Calu3 (cell line): ENCODE measurements around the gene TMEM132D. TPM values are rescaled to one million over a fixed set of nuclear protein-coding genes. Genes with fewer than 3 reads are reported as not detected.

ENCODE experiments used
- BruUV-seq: library from RNA; stranded (reverse); fragments of 400-500 nt; replicated peaks from 2 replicates; lab custom pipeline; 2021; lab: Mats Ljungman, UMichigan
- CTCF ChIA-PET: fragments of 300-600 bp; sonication (Branson Sonifier 250); formaldehyde crosslinking; loops from one replicate; lab custom pipeline; 2022; ENCODE audit warnings: antibody characterized with exemption; lab: Charles Lee
- DNase-seq: peaks from one replicate; pipeline ENCODE4 v3.0.0; 2022
- H3K27ac Mint-ChIP-seq: one replicate; pipeline ENCODE4 v1.8.0; 2022; ENCODE audit warnings: mixed read lengths; ENCODE audit not compliant: unreplicated experiment
- H3K27me3 Mint-ChIP-seq: one replicate; pipeline ENCODE4 v1.8.0; 2022; ENCODE audit warnings: mixed read lengths; ENCODE audit not compliant: unreplicated experiment
- H3K36me3 Mint-ChIP-seq: one replicate; pipeline ENCODE4 v1.8.0; 2022; ENCODE audit warnings: mild to moderate bottlenecking, moderate library complexity, mixed read lengths; ENCODE audit not compliant: insufficient read depth, unreplicated experiment
- H3K4me1 Mint-ChIP-seq: one replicate; pipeline ENCODE4 v1.8.0; 2022; ENCODE audit warnings: mild to moderate bottlenecking, low read depth, mixed read lengths; ENCODE audit not compliant: unreplicated experiment
- H3K4me3 Mint-ChIP-seq: one replicate; pipeline ENCODE4 v1.8.0; 2022; ENCODE audit warnings: mild to moderate bottlenecking, low read depth, moderate library complexity, mixed read lengths; ENCODE audit not compliant: unreplicated experiment
- H3K9me3 Mint-ChIP-seq: one replicate; pipeline ENCODE4 v1.8.0; 2022; ENCODE audit warnings: low read depth, mixed read lengths; ENCODE audit not compliant: unreplicated experiment
- intact Hi-C: fragments of 100-400 bp; cut with micrococcal nuclease; formaldehyde crosslinking; loops from one replicate; pipeline ENCODE4 v1.10.0; 2022; ENCODE audit not compliant: unreplicated experiment
- total RNA-seq: library from RNA; stranded (reverse); gene quantifications from 2 replicates; pipeline ENCODE4 v1.2.3, GENCODE V29; 2022
- TF ChIP-seq, protein P1 (sequence below): fragments of 200-600 bp; IDR thresholded peaks from one replicate; pipeline ENCODE4 v1.8.0; 2022; ENCODE audit warnings: antibody characterized with exemption; ENCODE audit not compliant: unreplicated experiment

The TMEM132D gene
- total RNA-seq, 1 experiment from 2014 or later, result not detected

DNA sequence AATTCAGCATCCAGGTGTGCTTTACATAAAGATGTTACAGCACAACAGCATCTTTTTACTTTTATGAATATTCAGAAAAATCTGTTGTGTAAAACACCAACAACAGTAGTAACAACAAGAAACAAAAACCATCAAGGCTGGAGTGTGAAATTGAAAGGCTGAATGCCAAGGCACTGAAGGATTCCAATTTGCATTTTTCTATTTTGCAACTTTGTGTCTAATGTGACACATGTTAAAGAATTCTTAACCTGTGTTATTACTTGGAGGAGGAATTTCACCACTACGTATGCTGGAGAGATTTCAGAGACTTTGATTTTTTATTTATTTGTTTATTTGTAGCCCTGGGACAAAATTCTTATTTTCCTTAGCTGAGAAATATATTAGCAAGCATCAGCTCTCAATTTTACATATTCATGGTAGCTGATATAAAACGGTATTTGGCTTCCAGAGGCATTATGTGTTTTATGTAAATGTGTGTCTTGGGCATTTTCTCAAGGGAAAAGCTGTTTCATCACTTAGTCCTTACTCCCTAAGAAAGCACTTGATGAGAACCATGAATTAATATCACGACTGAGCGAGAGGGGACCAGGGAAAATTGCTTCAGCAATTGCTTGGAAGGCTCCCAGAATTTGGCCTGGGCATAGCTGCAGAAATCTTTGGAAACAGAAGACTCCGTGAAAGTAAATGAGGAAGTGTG, 475.4 kb downstream of the TMEM132D start:
- Mint-ChIP-seq H3K4me1 (no peaks in the 10 kb centered on the region), H3K27ac (no peak overlapping the region), H3K27me3 (no peaks in the 10 kb centered on the region), H3K9me3 (peaks cover 16% of the 10 kb centered on the region), H3K36me3 (no peaks in the 10 kb centered on the region), H3K4me3 (no peak overlapping the region)
- TF ChIP-seq, protein P1, sequence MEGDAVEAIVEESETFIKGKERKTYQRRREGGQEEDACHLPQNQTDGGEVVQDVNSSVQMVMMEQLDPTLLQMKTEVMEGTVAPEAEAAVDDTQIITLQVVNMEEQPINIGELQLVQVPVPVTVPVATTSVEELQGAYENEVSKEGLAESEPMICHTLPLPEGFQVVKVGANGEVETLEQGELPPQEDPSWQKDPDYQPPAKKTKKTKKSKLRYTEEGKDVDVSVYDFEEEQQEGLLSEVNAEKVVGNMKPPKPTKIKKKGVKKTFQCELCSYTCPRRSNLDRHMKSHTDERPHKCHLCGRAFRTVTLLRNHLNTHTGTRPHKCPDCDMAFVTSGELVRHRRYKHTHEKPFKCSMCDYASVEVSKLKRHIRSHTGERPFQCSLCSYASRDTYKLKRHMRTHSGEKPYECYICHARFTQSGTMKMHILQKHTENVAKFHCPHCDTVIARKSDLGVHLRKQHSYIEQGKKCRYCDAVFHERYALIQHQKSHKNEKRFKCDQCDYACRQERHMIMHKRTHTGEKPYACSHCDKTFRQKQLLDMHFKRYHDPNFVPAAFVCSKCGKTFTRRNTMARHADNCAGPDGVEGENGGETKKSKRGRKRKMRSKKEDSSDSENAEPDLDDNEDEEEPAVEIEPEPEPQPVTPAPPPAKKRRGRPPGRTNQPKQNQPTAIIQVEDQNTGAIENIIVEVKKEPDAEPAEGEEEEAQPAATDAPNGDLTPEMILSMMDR, result no peak
- no TSS peak for BruUV-seq
- no peak for DNase-seq
- intact Hi-C loops, result no loop called here
- CTCF ChIA-PET, result no interaction called here

DNA sequence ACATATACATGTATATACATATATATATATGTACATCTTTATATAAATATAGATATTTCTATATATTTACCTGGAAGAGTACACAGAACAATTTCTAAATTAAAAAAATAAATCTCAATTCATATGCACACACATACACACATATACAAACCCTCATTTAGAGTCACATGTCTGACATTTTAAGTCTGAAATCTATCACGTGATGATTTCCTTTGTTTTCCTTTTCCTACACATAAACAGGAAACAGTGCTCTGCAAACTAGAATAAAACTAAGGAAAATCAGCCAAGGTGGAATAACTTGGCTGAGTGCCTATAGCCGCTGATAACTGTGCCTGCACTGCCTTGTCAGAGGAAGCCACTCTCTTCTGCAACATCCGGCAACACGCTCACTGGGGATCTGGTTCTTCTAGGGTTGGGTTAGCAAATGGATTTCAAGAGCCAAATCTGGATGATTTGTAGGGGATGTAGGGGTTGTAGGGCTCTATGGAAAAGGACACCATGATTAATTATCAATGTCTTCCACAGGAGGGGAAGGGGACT, 480.7 kb downstream of the TMEM132D start:
- Mint-ChIP-seq H3K9me3 (peaks cover 16% of the 10 kb centered on the region), H3K4me1 (no peaks in the 10 kb centered on the region), H3K27ac (no peak overlapping the region), H3K36me3 (no peaks in the 10 kb centered on the region), H3K27me3 (no peaks in the 10 kb centered on the region), H3K4me3 (no peak overlapping the region)
- CTCF ChIA-PET, result no interaction called here
- TF ChIP-seq, protein P1, result no peak
- BruUV-seq, result no TSS peak
- intact Hi-C loops, result no loop called here
- no peak for DNase-seq

DNA sequence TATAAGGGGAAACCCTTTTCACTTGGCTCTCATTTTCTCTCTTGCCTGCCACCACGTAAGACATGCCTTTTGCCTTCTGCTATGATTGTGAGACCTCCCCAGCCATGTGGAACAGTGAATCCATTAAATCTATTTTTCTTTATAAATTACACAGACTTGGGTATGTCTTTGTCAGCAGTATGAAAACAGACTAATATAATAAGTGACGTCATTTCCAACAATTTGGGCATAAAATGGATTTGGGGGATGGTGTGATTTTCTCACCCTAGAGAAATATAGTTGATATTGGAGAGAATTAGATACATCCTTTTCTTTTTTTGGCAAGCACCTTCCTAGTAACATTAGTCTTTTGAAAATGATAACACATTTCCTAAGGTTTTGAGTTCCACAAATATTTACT, 490.5 kb downstream of the TMEM132D start:
- Mint-ChIP-seq H3K4me1 (no peaks in the 10 kb centered on the region), H3K4me3 (no peak overlapping the region), H3K27ac (no peak overlapping the region), H3K9me3 (peaks cover 12% of the 10 kb centered on the region), H3K27me3 (no peaks in the 10 kb centered on the region), H3K36me3 (no peaks in the 10 kb centered on the region)
- BruUV-seq, result no TSS peak
- intact Hi-C loops, result no loop called here
- CTCF ChIA-PET, result no interaction called here
- DNase-seq, result no peak
- TF ChIP-seq, protein P1, result no peak

DNA sequence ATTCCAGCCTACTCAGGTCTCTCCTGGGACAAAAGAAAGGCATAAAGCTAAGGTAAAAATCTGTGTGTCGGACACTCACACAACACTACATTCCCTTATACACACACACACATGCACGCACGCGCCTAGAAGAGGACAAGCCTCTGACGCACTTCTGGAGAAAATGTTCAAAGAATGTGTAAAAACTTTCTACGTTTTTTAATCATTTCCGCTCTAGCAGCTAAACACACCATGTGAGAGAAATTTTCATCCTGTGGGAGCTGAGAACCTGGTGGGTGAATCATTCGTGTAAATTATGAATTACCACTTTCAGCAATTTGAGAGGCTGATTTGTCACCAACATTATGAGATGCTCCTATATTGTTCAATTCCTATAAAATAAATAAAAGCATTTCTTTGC, 494.5 kb downstream of the TMEM132D start:
- H3K27ac Mint-ChIP-seq, result no peak overlapping the region
- DNase-seq, result no peak
- no TSS peak for BruUV-seq
- intact Hi-C loops, result no loop called here
- no peaks in the 10 kb centered on the region for H3K4me1 Mint-ChIP-seq
- CTCF ChIA-PET, result no interaction called here
- H3K4me3 Mint-ChIP-seq, result no peak overlapping the region
- H3K27me3 Mint-ChIP-seq, result no peaks in the 10 kb centered on the region
- TF ChIP-seq, protein P1, result no peak
- peaks cover 12% of the 10 kb centered on the region for H3K9me3 Mint-ChIP-seq
- no peaks in the 10 kb centered on the region for H3K36me3 Mint-ChIP-seq
